HTR-8/SVneo (cell line): Measurements from ENCODE around the gene MISP.

Source experiments
- DNase-seq: peaks from one replicate; pipeline ENCODE4 v3.0.0; 2011; ENCODE audit warnings: low spot score, mixed read lengths; ENCODE audit not compliant: insufficient read length
- FAIRE-seq: peaks from 2 replicates; lab custom pipeline; 2011; peaks lifted over from hg19 to GRCh38; lab: Jason Lieb, UNC

MISP gene

DNA sequence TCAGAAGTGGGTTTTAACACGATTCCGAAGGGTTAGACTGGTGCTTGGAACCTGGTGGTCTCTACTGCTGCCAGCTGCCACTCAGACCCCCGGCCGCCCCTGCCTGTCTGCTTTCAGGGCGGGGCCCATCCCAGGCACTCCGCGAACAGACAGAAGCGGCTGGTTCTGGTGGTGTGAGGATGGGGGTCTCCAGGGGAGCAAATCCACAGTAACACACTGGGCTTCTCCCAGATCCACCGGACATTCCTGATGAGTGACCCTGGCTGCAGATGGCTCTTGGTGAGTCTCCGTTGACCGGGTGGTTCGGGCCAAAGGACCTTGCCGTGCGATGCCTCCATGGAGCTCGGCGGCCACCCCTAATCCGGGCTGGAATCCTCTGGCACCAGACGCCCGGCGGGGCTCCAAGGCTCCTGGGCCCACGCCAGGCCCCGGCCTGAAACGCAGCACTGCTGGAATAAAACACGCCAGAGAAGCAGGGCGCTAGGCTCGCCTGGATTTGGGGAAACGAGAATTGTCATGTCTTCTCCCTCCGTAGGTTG is 44.2 kb downstream of the MISP start:
- DNase-seq (no peak), FAIRE-seq (no peak)

DNA sequence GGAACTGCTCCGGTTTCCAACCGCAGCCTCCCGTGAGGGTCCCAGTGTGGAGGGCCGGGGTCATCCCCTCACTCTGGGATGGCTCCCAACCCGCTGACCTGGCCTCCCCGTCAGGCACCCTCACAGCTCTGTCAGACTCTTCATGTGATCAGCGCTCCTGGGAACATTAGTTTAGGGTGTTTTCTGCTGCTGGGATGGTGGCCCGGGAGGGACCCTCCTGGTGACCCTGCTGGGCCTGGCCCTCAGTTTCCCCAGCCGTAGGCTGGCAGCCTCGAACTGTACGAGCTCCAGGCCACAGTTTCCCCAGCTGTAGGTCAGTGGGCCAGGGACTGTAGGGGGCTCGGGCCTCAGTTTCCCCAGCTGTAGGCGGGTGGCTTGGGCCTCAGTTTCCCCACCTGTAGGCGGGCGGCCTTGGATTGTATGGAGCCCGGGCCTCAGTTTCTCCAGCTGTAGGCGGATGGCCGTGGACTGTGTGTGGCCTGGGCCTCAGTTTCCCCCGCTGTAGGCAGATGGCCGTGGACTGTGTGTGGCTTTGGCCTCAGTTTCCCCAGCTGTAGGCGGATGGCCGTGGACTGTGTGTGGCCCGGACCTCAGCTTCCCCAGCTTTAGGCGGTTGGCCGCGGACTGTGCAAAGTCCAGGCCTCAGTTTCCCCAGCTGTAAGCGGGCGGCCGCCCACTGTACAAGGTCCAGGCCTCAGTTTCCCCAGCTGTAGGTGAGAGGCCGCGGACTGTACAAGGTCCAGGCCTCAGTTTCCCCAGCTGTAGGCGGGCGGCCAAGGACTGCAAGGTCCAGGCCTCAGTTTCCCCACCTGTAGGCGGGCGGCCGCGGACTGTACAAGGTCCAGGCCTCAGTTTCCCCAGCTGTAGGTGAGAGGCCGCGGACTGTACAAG is 45.0 kb downstream of the MISP start:
- FAIRE-seq (no peak), DNase-seq (no peak)

DNA sequence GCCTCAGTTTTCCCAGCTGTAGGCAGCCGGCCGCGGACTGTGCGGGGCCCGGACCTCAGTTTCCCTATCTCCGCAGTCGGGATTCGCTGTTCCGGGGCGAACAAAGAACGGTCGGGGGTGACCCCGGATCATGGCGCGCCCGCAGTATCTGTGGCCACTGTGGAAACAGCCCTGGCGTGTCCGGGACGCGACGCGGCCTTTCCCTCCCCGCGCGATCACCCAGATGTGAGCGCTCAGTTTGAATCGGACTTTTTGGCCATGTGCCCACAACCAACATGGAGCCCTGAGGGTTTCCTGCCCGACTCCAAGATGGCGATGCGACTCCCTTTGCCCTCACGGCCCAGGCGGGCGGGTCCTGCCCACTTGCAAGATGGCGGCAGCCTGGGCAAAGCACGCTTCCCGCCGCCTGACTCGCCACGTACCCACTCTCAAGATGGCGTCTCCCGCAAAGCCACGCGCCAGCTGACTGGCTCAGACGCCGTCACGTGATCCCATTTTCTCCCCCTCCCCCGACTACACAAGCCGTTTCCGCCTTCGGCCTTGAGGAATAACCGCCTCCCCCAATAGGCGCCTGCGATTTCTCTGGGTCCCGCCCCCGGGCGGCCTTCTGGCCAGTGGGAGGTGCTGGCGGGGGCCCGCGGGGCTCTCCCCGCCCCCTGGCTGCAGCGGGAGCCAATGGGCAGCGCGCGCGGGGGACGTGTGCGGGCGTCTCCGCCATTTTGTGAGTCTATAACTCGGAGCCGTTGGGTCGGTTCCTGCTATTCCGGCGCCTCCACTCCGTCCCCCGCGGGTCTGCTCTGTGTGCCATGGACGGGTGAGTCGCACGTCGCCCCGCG is 46.0 kb downstream of the MISP start, which contains the start of gene PTBP1:
PTBP1 (plus strand) TSS at position 761 of the 836 bp plus-strand sequence; CDS start at position 807, 46 bp downstream.
- FAIRE-seq, result peak; percentile 93

DNA sequence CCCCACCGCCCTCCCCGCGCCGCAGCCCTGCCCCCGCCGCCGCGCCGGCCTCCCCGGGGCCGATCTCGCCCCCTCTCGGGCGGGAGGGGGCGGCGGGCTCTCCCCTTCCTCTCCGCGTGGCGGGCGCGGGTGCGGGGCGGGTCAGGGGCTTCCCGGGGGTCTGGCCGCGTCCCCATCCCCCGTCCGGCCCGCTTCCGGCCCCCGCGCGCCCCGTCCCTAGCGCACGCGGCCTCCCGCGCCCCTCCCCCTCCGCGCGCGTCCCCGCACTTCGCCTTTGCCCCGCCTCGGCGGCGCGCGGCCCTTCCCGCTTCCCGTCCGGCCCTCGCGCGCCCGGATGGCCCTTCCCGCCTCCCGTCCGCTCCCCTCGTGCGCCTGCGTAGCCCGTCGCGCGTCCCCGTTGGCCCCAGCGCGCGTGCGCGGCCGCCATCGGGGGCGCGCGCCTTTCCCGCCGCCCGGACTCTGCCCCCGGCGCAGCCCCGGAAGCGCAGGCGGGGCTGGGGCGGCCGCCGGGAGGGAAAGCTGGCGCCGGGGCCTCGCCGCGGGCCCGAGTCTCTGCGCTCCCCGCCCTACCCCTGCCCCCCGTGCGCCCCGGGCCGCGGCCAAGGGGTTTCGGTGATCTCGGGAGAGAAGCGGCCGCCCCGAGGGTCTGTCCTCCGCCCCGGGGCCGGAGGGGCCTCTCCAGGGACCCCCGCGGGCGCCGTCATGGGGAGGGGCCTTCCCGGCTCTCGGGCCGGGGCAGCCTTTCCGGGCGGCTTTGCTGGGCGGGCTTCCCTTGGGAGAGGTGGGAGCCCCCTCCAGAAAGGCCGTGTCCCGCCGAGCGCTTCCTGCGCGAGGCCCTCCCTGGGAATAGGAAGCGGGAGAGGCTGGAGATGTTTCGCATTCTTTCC is 46.9 kb downstream of the MISP start:
- FAIRE-seq (peak; percentile 69), DNase-seq (peak; percentile 81)

More for the DNA sequence above, 46.0 kb downstream of the MISP start, which contains the start of gene PTBP1:
- DNase-seq, result peak; percentile 93

DNA sequence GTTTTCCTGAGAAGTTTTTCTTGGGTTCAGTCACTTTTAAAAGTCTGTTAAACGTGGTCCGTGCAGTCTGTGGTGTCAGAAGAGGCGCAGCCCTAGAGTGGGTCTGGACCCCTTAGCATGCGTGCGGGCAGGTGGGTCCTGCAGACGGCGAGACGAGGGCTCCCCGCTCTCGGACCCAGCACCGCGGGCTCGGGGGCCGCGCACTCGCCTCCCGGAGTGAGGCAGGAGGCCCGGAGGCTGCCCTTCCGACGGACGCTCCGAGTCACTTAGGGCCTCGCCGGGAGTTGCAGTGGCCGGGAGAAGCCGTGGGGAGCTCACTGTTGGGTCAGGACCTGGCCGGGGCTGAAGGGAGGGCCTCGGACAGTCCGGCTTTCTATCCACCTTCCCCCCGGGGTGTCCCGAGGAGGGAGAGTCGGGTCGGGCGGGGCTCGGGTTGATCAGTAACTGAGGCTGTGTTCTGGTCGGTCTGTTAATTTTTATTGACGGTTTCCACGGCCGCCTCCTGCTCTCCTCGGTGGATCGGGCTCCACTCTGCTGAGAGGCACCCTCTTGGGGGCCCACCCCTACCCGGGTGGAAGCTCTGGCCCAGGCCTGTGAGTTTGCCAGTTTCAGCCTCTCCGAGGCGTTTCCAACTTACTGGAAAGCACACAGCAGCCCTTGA is 47.6 kb downstream of the MISP start:
- DNase-seq (no peak), FAIRE-seq (no peak)

DNA sequence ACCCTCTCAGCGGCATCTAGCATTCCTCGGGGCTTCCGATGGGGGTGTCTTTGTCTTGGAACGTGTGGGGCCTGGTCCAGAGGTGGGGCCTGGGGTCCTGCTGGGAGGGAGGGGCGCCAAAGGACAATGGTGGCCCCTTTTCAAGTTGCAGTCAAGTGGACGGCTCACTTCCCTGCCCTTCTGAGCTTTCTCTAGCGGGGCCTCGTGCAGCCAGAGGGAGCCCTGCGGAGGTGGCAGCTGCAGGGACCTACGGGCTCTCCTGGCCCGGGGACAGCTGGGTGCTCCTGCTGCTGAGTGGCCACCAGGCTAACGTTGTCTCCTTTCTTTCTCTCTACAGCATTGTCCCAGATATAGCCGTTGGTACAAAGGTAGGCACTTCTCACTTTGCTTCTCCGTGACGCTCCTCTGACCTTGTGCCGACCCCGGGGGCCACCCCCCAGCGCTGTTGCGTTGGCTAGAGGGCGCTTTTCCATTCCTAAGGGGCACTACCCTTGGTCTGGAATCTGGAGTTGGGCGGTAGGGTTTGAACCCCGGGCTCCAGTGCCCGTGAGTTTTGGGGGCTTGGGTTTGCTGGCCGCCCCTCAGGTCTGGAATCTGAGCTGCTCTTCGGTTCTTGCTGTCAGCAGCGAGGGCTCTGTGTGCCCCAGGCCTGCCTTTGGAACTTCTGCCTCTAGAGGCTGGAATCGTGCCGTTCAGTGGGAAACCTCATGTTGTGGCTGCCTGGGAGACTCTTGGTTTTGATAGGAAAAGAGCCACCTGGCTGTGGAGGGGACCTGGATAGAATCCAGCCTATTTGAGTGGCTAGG is 48.4 kb downstream of the MISP start:
- FAIRE-seq (no peak), DNase-seq (no peak)

DNA sequence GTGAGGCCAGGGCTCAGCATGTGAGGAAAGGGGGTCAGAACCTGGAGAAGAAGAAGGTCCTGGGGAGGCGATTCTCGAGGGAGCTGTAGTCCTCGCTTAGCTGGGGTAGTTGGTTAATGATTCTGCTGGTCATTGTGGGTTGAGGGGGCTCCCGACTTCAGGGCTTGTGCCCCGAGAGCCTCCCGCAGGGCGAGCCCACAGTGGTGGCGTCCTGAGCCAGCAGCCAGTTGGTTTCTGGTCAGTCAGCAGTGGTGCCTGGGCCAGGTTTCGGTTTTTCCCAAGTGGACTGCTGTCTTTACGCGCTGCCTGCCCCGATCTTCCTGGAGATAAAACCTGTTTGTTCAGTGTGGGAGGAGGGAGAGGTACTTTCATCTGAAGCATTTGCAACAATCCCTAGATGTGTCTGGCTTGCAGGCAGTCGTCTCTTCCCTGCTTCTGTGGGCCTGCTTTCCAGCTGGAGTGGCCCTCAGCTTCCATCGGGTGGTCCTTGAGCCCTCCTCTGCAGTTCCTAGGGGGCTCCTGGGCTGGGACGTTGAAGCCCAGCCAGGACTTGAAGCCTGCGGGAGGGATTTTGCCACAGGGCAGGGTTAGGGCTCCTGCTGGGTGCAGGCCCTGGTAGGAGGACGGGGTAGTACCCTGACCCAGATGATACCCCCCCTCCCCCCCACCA is 49.6 kb downstream of the MISP start:
- FAIRE-seq (no peak), DNase-seq (no peak)

DNA sequence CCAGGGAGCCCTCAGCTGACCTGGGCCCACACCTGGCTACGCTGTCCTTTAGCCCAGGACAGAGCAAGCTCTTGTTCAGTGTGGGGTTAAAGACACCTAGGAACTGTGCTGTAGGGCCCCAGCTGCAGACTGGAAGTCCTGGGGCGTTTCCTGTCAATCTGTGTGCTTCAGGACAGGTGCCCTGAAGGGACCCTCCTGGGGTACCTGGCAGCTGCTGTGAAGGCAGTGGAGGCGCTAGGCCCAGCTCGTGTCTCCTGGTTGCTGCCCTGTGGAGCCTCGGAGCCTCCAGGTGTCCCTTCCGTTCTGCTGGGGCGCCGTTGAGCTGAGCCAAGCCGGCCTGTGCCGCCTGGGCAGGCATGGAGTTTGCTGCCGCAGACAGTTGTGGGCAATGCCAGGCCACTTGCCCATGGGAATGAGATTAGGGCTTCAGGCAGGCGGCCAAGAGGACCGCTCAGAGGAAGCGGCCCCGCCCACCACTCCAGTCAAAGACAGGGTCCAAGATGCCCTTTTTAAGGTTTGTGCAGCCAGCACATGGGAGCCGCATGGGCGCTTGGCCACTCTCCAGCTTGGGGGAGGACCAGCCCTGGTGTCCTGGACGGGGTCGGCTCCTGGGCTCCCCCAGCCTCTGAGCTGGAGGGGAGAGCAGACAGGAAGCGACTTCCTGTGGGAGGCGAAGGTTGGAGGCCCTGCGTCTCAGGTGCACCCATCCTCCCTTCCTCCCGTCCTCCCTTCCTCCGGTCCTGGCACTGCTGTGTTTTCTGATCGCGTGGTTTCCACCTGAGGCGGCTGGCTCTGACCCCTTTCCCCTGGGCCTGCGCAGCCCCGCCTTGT is 50.3 kb downstream of the MISP start:
- no peak for FAIRE-seq
- no peak for DNase-seq

DNA sequence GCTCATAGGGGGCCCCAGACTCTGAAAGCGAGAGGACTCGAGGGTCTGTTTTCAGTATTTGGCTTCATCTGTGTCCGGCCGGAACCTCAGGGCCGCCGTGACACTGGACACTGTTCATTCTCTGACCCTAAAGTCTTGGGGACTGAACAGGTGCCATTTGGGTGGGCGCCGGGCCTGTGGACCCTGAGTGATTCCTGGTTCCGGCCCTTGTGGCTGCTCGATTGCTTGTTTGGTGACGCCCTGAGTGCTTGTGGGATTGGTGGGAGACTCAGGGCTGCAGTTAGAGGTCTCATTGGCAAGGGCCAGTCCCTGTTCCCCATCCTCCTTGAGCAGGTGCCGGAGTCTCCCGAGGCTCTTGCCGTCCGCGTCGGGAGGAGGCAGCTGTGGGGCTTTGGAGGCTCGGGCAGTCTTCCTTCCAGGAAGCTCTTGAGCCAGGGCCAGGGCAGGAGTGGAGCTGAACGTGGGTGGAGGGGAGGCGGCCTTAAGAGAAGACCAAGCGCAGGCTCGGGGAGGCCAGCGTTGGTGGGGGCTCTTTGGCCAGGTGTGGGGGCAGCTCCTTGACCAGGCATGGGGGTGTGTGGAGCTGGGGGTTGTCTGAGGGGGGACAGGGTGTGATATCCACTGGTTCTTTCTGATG is 51.1 kb downstream of the MISP start:
- no peak for DNase-seq
- FAIRE-seq, result no peak

DNA sequence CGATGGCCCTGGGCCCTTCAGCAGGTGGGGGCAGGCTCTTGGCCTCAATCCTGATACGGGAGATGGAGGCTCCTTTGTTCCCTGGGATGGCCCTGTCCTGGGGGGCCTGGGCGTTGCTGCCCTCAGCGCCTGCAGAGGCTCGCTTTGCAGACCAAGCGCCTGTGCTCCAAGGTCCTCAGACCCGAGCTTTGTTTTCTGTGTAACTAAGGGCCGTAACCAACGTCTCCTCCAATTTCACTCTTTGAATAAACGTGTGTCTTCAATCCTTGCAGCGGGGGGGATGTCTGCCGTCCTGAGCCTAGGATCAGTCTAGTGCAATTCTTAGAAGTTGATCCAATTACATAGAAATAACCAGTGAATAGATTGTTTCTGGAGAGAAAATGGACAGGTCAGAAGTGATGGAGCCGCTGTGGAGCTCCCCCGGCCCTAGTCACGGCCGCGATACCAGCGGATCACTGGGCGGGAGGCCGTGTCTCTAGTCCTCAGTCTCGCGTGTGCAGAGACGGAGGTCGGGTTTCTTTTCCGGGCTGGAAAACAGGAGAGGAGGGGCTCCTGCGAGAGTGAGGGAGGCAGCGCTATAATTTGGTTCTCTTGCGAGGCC is 51.7 kb downstream of the MISP start:
- DNase-seq (no peak), FAIRE-seq (no peak)

DNA sequence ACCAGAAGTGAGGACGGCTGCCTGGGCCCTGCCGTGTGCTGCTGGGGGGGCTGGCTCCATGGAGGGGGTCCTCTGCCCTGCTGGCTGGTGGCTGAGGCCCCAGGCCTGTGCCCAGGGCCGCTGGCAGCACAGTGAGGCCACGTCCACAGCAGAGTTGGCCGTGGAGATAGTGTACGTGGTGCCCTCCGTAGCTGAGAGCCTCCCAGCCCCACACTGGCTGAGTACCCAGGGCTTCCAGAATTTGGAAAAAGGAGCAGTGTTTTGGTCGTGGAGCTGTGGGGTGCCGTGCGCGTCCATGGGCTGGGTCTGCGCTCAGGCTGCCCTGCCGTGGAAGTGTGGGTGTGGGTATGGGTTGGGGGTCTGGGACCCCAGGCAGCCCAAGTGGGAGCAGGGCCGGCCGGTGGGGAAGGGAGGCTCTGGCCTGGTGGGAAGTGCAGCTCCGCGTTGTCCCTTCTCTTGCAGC is 52.2 kb downstream of the MISP start:
- FAIRE-seq (no peak), DNase-seq (no peak)

DNA sequence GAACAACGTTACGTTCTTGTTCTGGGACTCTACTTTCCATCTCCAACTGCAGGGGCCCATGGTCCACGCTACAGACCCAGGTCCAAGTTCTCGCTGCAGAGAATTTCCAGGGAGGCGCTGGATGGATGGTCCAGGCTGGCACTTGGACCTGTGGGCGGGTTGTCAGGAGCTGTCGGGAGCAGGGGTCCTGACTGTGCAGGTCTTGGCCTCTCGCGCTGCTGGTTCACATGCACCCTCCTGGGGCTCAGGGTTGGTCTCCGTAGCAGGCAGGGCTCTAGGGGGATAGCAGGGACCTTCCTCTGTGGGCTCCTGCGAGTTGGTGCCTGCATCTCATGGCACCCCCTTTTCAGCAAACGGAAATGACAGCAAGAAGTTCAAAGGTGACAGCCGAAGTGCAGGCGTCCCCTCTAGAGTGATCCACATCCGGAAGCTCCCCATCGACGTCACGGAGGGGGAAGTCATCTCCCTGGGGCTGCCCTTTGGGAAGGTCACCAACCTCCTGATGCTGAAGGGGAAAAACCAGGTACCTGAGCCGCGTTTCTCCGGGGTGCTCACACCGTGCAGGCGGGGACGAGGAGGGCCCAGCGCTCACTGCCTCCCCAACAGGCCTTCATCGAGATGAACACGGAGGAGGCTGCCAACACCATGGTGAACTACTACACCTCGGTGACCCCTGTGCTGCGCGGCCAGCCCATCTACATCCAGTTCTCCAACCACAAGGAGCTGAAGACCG is 52.9 kb downstream of the MISP start:
- DNase-seq (no peak), FAIRE-seq (no peak)

DNA sequence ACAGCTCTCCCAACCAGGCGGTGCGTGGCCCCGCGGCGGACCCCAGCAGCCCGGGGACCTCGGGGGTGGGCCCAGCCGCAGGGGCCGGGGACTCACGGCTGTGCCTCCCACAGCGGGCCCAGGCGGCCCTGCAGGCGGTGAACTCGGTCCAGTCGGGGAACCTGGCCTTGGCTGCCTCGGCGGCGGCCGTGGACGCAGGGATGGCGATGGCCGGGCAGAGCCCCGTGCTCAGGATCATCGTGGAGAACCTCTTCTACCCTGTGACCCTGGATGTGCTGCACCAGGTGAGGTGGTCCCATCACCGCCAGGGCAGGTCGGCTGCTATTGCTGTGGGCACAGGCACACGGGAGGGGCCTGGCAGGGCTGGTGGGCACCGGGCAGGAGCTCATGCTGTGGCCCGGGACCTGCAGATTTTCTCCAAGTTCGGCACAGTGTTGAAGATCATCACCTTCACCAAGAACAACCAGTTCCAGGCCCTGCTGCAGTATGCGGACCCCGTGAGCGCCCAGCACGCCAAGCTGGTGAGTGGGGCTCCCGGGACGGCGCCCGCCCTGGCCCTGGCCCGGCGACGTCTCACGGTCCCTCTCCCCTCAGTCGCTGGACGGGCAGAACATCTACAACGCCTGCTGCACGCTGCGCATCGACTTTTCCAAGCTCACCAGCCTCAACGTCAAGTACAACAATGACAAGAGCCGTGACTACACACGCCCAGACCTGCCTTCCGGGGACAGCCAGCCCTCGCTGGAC is 53.7 kb downstream of the MISP start:
- no peak for DNase-seq
- no peak for FAIRE-seq

DNA sequence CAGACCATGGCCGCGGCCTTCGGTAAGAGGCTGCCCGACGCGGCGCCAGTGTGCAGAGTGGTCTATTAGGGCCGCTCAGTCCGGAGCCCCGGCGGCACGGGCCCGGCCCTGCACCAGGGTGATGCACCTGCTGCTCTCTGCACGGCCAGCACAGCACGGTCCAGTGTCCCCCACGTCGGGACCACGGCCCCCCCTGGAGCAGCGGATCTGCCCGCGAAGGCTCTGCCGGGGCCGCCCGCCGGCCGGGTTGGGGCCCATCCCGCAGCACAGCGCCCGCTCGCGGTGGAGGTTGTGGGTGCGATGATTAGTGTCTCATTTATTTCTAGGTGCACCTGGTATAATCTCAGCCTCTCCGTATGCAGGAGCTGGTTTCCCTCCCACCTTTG is 54.2 kb downstream of the MISP start:
- DNase-seq (no peak), FAIRE-seq (no peak)
